Hematopoietic multipotent progenitor cell treated with erythropoietin and hydrocortisone succinate and interleukin-3 and kit ligand, for 15 days (in vitro differentiated cells): ENCODE data around the gene GLG1.
"Not testable (repeated sequence)": the region's sequence is repeated elsewhere in the genome, so short reads cannot be mapped to it uniquely, and the experiment has no call there.

Experiments used
- DNase-seq: peaks from one replicate; pipeline ENCODE4 v3.0.0-alpha.2; 2015; ENCODE audit warnings: low spot score

Gene GLG1

GRCh38 chr16:74575175-74575806 is 31.6 kb downstream of the GLG1 start:
- no peak for DNase-seq

- no peak for DNase-seq
Observed at GRCh38 chr16:74574146-74574545, 32.8 kb downstream of the GLG1 start.

- no peak for DNase-seq
Observed at GRCh38 chr16:74573622-74574021, 33.3 kb downstream of the GLG1 start.

- no peak for DNase-seq
Observed at GRCh38 chr16:74570412-74571301, 36.3 kb downstream of the GLG1 start.

GRCh38 chr16:74568961-74569631 is 37.8 kb downstream of the GLG1 start:
- no peak for DNase-seq

- DNase-seq, result no peak
Observed at GRCh38 chr16:74567901-74568300, 39.0 kb downstream of the GLG1 start.

- no peak for DNase-seq
Observed at GRCh38 chr16:74565378-74565777, 41.5 kb downstream of the GLG1 start.

- no peak for DNase-seq
Observed at GRCh38 chr16:74564451-74564984, 42.4 kb downstream of the GLG1 start.

- DNase-seq, result peak; percentile 51
Observed at GRCh38 chr16:74563828-74564263, 43.1 kb downstream of the GLG1 start.

- DNase-seq, result no peak
Observed at GRCh38 chr16:74562117-74562516, 44.8 kb downstream of the GLG1 start.

- no peak for DNase-seq
Observed at GRCh38 chr16:74561626-74562025, 45.3 kb downstream of the GLG1 start.

- DNase-seq, result no peak
Observed at GRCh38 chr16:74560912-74561311, 46.0 kb downstream of the GLG1 start.

- no peak for DNase-seq
Observed at GRCh38 chr16:74558873-74559272, 48.0 kb downstream of the GLG1 start.

- no peak for DNase-seq
Observed at GRCh38 chr16:74557275-74557674, 49.6 kb downstream of the GLG1 start.

- no peak for DNase-seq
Observed at GRCh38 chr16:74556375-74556922, 50.5 kb downstream of the GLG1 start.

GRCh38 chr16:74552357-74552756 is 54.6 kb downstream of the GLG1 start:
- not testable (repeated sequence) for DNase-seq

- DNase-seq, result not testable (repeated sequence)
Observed at GRCh38 chr16:74550227-74551019, 56.5 kb downstream of the GLG1 start.

GRCh38 chr16:74546112-74546511 is 60.8 kb downstream of the GLG1 start:
- not testable (repeated sequence) for DNase-seq

- DNase-seq, result not testable (repeated sequence)
Observed at GRCh38 chr16:74542911-74543578, 63.9 kb downstream of the GLG1 start.

- peak; percentile 36 for DNase-seq
Observed at GRCh38 chr16:74540663-74541062, 66.3 kb downstream of the GLG1 start.

- not testable (repeated sequence) for DNase-seq
Observed at GRCh38 chr16:74538801-74539200, 68.1 kb downstream of the GLG1 start.
